ENCODE data around the gene KLHL14. TPM values are rescaled to one million over a fixed set of nuclear protein-coding genes. Genes with fewer than 3 reads are reported as not detected.
A peak's percentile ranks its signal among the peaks of the same experiment; 100 is the strongest.
"Not testable (repeated sequence)": the region's sequence is repeated elsewhere in the genome, so short reads cannot be mapped to it uniquely, and the experiment has no call there.

Gene KLHL14, protein sequence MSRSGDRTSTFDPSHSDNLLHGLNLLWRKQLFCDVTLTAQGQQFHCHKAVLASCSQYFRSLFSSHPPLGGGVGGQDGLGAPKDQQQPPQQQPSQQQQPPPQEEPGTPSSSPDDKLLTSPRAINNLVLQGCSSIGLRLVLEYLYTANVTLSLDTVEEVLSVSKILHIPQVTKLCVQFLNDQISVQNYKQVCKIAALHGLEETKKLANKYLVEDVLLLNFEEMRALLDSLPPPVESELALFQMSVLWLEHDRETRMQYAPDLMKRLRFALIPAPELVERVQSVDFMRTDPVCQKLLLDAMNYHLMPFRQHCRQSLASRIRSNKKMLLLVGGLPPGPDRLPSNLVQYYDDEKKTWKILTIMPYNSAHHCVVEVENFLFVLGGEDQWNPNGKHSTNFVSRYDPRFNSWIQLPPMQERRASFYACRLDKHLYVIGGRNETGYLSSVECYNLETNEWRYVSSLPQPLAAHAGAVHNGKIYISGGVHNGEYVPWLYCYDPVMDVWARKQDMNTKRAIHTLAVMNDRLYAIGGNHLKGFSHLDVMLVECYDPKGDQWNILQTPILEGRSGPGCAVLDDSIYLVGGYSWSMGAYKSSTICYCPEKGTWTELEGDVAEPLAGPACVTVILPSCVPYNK
- total RNA-seq: 0.87 and 10.8 TPM in 2 replicates

DNA sequence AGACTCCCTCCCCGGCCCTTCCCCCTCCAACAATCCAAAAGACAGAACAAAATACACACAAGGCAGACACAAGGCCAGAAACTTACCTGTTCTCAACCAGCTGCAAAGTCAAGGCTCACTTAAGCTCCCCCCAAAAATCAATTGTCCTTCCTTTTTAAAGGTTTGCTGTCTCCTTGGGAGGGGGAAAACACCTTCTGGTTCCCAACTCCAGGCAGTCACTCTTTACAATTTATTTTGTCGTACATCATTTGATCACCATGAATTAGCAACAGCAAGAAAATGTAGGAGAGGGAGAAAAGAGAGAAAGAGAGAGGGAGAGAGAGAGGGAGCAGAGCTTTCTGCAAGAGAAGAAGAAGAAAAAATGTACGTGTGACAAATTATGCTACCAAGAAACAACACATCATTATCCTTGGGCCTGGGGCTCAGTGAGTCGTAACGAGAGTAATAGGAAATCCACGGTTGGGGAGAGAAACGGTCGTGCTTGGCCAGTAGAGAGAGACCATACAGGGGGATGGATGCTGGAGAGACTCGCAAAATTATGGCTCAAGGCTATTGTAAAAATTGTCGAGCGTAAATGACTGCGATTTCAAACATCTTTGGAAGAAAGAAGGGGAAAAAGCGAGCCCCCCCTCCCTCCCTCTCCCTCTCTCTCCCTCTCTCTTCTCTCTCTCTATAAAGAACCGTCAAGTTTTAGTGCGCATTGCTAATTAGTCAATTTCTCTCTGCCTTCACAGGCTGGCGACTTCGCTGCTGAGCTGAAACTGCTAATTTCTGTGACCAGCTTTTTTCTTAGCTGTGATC, at the start of gene KLHL14:
KLHL14 (minus strand) TSS at position 443 of the 801 bp plus-strand sequence. CDS start 2,432 bp downstream, outside the sequence.
- DNase-seq (ENCODE audit: low read depth): peak; percentile 68

DNA sequence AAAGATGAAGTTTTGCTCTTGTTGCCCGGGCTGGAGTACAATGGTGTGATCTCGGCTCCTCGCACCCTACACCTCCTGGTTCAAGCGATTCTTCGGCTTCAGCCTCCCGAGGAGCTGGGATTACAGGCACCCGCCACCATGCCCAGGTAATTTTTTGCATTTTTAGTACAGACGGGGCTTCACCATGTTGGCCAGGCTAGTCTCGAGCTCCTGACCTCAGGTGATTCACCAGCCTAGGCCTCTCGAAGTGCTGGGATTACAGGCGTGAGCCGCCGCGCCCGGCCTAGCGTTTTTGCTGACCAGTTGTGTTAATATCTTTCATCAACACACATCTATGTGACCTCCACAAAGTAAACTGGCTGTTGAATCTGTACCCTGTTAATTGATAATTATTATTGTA, 49.4 kb upstream of the KLHL14 start:
- no peak for DNase-seq (ENCODE audit: low read depth)

DNA sequence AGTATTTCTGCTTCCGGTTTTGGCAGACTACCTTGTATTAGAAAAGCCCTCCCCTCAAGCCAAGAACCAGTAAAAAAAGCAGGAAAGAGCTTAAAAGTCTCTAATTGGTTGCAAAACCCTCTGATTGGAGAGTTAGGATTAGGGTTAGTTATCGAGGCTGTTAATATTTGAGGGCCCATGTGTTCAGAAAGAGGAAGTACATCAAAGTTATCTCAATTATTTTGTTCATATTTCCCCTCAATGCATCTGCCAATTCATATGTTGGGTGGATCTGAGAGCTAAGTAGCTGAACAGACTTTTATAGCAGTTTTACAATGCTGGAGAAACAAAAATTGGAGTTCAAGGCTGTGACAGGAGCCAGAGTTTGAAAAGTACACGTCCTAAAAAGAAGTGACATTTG, 43.1 kb upstream of the KLHL14 start:
- DNase-seq (ENCODE audit: low read depth): no peak

DNA sequence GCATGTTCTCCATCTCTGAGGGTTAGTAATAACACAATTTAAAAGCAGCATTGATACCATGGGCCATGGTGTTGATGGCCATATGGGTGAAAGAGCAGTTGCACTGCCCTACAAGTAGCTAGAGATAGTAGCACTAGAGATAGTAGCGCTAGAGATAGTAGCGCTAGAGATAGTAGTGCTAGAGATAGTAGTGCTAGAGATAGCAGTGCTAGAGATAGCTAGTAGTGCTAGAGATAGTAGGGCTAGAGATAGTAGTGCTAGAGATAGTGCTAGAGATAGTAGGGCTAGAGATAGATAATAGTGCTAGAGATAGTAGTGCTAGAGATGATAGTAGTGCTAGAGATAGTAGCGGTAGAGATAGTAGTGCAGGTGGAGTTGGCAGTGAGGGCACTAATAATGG, 39.5 kb upstream of the KLHL14 start:
- no peak for DNase-seq (ENCODE audit: low read depth)

DNA sequence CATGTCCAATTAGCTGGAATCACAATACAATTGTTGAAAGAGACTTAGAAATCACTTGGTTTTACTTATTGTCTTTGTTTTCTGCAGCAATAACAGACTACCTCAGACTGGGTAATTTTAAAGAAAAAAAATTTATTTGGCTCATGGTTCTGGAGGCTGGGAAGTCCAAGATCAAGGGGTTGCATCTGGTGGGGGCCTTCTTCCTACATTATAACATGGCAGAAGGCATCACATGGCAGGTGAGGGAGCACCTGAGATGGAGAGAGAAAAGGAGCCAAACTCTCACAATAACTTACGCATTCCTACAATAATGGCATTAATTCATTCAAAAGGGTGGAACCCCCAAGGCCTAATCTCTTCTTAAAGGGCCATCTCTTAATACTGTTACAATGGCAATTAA, 37.5 kb upstream of the KLHL14 start:
- DNase-seq (ENCODE audit: low read depth): no peak

DNA sequence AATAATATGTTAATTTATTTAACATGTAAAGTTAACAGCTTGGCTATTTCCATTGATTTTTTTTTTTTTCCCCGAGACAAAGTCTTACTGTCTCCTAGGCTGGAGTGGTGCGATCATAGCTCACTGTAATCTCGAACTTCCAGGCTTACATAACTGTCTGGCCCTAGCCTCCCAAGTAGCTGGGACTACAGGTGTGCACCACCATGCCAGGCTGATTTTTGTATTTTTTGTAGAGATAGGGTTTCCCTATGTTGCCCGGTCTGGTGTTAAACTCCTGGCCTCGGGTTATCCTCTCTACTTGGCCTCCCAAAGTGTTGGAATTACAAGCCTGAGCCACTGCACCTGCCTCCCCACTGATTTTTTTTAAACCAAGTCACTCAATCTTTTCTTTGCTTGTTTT, 32.5 kb upstream of the KLHL14 start:
- DNase-seq (ENCODE audit: low read depth): no peak

DNA sequence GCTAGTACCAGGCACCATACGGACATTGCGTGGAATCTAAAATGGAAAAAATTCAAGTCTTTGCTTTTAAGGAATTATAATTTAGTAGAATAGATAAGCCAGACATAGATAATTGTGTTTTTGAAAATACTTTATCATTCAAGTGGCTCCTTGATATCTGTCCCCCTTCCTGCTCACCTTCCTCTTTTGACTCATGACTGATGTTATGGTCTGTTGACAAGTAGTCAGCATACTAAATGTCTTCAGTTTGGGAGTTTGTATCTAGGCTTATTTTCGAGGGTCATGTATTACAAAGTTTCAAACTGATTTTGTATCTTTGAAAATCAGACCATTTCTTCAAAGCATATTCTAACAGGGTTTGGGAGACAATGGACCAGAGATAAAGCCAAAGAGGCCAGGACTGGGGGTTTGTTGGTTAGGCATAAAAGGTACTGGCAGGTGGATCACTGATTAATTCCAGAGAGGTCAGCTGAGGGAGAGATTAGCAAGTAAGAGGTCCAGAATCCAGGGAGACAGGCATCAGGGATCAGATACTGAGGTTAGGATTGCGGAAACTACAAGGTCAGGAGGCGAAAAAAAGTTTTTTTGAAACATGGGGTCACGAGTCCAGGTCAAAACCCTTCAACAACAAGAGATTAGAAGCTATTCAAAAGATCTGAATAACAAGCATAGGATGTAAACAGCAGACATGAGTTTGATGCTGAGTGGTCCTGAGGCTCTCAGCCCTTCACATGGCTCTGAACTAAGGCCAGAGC, 31.5 kb upstream of the KLHL14 start:
- DNase-seq (ENCODE audit: low read depth): peak; percentile 18

DNA sequence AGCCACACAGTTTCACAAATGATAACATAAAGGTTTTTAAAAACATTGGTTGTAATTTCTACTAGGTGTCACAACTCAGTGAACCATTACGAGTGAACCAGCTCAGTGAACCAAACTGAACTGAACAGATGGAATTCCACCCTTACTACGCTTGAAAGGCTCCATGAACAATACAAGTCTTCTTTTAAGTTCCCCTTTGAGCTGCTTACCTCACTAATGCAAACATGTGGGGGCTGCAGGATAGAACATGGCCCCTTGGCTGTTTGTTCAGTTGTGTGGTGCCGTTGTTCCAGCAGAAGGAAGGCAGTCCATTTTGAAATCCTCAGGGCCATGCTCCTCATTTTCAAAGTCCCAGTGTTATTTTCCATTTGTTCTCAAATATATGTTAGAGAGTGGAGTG, 30.7 kb upstream of the KLHL14 start:
- peak; percentile 91 for DNase-seq (ENCODE audit: low read depth)

DNA sequence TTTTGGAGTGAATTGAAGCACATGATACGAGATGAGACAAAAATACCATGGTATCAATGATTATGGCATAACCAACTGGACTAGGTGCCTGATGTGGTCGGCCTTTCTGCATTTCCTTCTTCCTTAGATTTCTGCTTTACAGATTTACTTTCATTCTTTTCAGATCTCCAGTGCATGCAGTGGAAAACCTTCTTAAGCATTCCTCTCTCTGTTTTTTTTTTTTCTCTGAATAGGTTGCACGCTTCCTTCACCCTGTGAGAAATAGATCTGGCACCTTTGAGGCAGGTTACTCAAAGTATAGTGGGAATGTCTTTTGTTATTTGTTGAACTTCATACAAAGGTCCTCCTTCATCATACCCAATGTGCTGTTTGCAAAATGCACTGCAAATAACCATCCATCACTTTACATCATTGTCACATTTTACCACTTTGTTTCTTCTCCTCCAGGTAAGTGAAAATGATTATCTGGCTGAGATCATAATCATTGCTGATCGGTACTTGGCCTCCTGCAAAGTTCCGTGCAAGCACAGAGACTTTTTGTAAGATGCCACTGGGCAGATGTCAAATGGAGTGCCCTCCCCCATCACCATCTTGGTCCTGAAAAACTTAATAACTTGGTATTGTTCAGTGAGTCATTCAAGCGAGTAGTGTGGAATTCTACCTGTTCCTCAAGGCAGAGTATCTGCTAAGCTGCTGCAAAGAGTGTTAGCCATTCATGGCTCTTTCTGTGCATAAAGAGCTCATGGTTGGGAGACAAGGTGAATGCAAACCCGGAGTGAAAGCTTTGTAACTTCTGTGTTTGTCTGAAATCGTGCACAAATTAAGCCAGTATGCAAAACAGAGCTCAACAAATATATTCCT, 30.0 kb upstream of the KLHL14 start:
- peak; percentile 82 for DNase-seq (ENCODE audit: low read depth)

DNA sequence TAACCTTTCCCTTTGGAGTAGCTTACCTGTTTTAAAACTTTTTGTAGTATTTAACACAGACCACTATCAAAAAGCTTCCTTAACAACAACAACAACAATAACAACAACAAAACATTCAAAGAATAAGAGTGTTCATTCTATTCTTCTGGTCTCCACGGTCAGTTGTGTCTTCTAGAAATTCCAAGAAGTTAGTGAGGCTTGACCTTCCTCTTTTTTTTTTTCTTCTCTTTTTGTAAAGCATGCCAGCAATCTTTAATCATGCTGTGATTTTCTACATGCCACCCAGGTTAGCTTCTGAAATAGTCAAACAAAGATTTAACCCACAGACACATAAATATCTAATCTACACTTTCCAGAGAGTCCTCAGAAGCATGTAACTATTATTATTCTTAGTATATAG, 28.4 kb upstream of the KLHL14 start:
- peak; percentile 81 for DNase-seq (ENCODE audit: low read depth)

DNA sequence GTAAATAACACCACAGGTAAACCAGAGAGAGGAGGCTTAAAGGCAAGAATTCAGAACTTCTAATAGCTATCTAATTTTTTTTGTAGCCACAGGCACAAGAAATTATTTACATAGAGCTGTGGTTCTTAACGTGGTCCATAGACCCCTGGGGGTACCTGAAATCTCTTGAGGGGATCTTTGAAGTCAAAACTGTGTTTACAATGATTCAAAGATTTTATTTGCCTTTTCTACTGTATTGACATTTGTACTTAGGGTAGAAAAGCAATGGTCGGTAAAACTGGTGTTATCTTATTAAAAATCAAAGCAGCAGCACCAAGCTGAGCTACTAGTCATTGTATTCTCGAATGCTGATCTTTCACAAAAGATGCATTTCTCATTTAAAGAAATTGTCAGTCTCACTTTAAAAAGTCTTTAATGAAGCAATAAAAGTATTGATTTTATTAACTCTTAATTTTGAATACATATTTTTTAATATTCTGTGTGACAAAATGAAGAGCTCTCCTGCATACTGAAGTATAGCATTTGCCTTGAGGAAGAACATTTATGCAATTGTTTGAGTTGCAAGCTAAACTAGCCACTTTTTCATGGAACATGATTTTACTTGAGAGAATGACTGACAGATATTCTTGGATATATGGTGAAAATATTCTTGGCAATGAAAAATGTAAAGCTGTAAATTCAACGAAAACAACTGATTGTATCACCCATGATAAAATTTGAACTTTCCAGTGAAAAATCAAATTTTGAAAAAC, 25.6 kb upstream of the KLHL14 start:
- no peak for DNase-seq (ENCODE audit: low read depth)

DNA sequence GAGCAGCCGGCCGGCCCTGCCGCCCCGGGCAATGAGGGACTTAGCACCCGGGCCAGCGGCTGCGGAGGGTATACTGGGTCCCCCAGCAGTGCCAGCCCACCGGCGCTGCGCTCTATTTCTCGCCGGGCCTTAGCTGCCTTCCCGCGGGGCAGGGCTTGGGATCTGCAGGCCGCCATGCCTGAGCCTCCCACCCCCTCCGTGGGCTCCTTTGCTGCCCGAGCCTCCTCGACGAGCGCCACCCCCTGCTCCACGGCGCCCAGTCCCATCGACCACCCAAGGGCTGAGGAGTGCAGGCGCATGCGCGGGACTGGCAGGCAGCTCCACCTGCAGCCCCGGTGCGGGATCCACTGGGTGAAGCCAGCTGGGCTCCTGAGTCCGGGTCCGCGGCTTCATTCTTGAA, 21.8 kb upstream of the KLHL14 start:
- DNase-seq (ENCODE audit: low read depth): not testable (repeated sequence)

DNA sequence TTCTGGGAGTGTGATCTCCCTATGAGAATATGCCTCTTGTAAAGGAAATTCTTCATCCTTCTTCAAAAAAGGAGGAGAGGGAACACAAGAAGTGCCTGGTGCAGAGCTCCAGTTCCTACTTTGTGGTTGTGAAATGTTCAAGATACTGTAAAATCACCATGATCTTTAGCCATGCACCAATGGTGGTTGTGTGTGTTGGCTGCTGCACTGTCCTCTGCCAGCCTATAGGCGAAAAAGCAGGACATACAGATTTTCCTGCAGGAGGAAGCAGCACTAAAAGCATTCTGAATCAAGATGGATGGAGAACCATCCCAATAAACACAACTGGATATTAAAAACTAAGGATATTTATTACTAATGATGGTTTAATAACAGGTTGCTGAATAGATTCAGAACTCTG, 6.2 kb upstream of the KLHL14 start:
- DNase-seq (ENCODE audit: low read depth): no peak

DNA sequence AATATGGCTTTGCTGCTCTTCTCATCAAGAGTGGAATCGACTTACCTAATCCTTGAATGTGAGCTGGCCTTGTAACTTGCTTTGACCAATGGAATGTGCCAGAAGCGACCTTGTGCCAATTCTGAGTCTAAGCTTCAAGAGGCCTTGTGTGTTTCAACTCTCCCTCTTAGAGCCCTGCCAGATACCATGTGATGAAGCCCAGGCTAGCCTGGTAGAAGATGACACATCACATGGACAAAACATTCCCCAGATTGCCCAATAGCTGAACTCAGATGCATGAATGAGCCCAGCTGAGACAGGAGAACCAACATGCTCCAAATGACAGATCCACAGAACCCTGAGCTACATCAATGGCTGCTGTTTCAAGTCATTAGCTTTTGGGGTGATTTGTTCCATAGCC, 4.2 kb upstream of the KLHL14 start:
- peak; percentile 85 for DNase-seq (ENCODE audit: low read depth)

DNA sequence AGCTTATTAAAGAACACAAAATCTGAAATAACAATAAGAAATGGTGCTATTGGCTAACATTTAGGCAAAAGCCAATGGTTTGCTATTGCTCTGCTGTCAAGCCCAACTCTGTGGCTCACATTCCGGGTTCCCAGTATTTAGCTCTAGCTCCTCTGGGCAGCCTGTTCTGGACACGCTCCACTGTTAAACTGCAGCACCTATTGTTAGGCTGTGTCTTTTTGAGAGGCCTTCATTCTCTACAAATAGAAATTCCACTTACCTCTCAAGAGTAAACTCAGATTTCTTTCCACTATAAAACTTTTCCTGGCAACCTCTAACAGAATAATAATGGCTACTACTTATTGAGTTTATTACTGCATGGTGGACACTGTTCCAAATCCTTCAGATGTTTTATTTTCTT, 3.7 kb upstream of the KLHL14 start:
- DNase-seq (ENCODE audit: low read depth): no peak

DNA sequence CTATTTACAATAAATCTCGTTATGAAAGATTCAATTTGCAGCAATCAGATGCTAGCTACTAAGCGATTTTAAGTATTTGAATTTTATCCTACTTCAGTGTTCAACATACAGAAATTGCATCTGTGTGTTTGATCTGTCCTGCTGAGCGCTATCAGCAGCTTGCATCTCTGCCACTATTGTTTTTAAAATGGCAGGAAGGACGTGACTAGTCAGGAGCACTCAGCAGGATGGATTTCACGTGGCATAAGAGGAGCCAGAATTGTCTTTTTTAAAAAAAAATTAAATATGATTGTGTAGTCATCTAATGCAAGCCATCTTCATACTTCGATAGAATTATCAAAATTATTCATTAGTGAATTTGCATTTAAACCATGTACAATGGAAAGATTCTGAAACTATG, 2.8 kb upstream of the KLHL14 start:
- DNase-seq (ENCODE audit: low read depth): no peak

DNA sequence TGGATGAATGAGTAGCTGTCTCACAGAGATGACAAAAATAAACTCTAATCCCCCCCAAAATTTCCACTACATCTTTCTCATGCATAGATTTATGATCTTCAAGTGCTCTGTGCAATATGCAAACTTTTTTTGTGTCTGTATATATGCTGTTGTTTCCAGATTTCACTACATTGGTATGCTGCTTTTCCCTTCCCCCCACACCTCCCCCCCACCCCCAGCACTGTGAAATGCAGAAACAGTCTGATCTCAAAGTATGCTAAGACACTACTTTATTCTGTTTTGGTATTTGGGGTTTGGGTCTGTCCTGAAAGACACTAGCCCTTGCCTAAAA, 524 bp upstream of the KLHL14 start:
- DNase-seq (ENCODE audit: low read depth): no peak

DNA sequence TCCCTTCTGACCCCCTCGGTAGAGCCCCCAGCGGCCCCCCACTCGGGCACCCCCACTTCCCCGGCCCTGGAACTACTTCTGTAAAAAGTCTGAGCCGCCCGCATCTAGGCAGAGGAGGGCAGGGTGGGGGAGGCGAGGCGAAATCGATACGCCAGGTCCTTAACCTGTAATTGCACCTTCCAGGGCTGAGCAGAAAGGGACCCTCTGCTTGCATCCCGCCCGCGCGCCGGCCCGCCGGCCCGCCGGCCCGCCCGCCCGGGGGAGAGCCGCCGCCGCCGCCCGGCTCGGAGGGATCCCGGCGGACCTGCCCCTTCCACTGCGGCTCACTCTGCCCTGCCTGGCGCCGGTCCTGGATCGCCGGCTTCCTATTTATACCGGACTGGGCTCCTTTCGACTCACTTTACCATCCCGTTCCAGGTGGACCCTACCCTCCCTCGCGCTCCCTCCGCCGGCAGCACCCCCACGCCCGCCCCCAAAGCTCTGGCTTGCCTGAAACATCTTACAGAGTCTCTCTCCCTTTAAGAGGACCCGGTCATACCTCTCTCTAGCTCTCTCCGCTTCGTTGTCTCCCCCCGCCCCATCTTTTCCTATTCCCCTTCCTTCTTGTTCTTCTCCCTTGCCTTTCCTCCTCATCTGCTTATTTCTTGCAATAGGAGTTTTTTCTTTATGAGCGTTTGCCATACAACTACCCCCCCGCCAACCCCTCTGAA, 797 bp downstream of the KLHL14 start:
- no peak for DNase-seq (ENCODE audit: low read depth)

DNA sequence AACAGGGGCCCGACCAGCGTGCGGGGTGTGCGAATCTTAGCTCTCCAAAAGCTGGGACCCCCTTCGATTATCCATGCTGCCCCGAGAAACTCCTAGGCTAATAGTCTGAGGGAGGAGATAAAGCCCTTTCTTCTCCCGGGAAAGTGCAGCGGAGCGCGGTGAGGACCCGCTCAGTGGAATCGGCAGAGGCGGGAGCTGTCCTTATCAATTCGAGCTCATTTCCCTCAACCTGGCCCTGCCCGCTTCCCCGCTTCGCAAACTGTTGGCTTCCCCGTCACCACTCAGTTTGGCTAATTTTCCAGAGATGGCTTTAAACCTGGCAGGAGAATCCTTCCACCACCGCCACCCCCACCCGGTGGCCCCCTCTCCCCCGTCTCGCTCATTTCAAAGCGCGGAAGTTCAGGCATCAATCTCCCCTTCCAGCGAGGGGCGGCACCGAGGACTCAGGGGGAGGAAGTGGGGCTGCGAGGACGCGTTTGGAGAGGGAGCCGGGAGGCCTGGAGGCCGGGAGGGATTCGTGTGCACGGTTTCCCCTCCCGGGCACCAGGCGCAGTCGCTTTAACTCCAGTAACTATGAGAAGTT, 1.6 kb downstream of the KLHL14 start:
- no peak for DNase-seq (ENCODE audit: low read depth)
